GM23248 (cell line): ENCODE data around the gene FAM193A. TPM values are rescaled to one million over a fixed set of nuclear protein-coding genes. Genes with fewer than 3 reads are reported as not detected.
A peak's percentile ranks its signal among the peaks of the same experiment; 100 is the strongest.

Experiments used
- DNase-seq: peaks from one replicate; pipeline ENCODE4 v3.0.0-alpha.2; 2015
- H2AFZ ChIP-seq: fragments of 200-600 bp; sonication (generic); 2 replicates; pipeline ENCODE4 v1.6.1; 2016; ENCODE audit warnings: antibody characterized with exemption
- H3F3A ChIP-seq: fragments of 200-600 bp; sonication (generic); 2 replicates; pipeline ENCODE4 v1.6.1; 2016; ENCODE audit warnings: mild to moderate bottlenecking, antibody characterized with exemption, mixed run types; ENCODE audit not compliant: insufficient read depth
- H3K27ac ChIP-seq: fragments of 200-600 bp; sonication (generic); 2 replicates; pipeline ENCODE4 v1.5.1; 2016; ENCODE audit warnings: mild to moderate bottlenecking
- H3K27me3 ChIP-seq: fragments of 200-600 bp; sonication (generic); replicated peaks from 2 replicates; pipeline ENCODE4 v1.6.1; 2016; ENCODE audit warnings: mild to moderate bottlenecking; ENCODE audit not compliant: insufficient read depth
- H3K36me3 ChIP-seq: fragments of 200-600 bp; sonication (generic); 2 replicates; pipeline ENCODE4 v1.6.1; 2016; ENCODE audit warnings: low read depth, mild to moderate bottlenecking
- H3K4me1 ChIP-seq: fragments of 200-600 bp; sonication (generic); 2 replicates; pipeline ENCODE4 v1.6.1; 2016; ENCODE audit warnings: mild to moderate bottlenecking; ENCODE audit not compliant: insufficient read depth
- H3K4me2 ChIP-seq: fragments of 200-600 bp; sonication (generic); one replicate; pipeline ENCODE4 v1.6.1; 2016; ENCODE audit warnings: mild to moderate bottlenecking; ENCODE audit not compliant: unreplicated experiment
- H3K4me3 ChIP-seq: fragments of 200-600 bp; sonication (generic); 2 replicates; pipeline ENCODE4 v1.5.1; 2016; ENCODE audit warnings: mild to moderate bottlenecking
- H3K79me2 ChIP-seq: fragments of 200-600 bp; sonication (generic); 2 replicates; pipeline ENCODE4 v1.6.1; 2016; ENCODE audit warnings: mild to moderate bottlenecking; ENCODE audit not compliant: insufficient read depth
- H3K9ac ChIP-seq: fragments of 200-600 bp; sonication (generic); 2 replicates; pipeline ENCODE4 v1.6.1; 2016; ENCODE audit warnings: mild to moderate bottlenecking
- H3K9me2 ChIP-seq: fragments of 200-600 bp; sonication (generic); 2 replicates; pipeline ENCODE4 v1.6.1; 2016; ENCODE audit warnings: mixed run types, mild to moderate bottlenecking, moderate library complexity; ENCODE audit not compliant: insufficient read depth
- H3K9me3 ChIP-seq: fragments of 200-600 bp; sonication (generic); one replicate; pipeline ENCODE4 v1.6.1; 2017; ENCODE audit warnings: low read depth
- H4K20me1 ChIP-seq: fragments of 200-600 bp; sonication (generic); 2 replicates; pipeline ENCODE4 v1.6.0; 2016; ENCODE audit not compliant: insufficient read depth
- EZH2 ChIP-seq: fragments of 200-600 bp; sonication (generic); IDR thresholded peaks from 2 replicates; pipeline ENCODE4 v1.6.1; 2018; ENCODE audit warnings: antibody characterized with exemption, mild to moderate bottlenecking; ENCODE audit not compliant: insufficient read depth, poor library complexity, severe bottlenecking
- EZH2phosphoT487 ChIP-seq: fragments of 200-600 bp; sonication (generic); IDR thresholded peaks from 2 replicates; pipeline ENCODE4 v1.6.1; 2018; ENCODE audit warnings: antibody characterized with exemption, moderate library complexity, mild to moderate bottlenecking, low read depth; ENCODE audit not compliant: insufficient read depth
- WGBS, 2 experiments: methylation state at CpG; one replicate each; pipeline ENCODE4 v1.1.6; 2015 to 2017; ENCODE audit warnings: low lambda C conversion rate in 2 of 2, low coverage in 1 of 2; ENCODE audit errors: missing lambda C conversion rate in 2 of 2; 5-methylcytosine and 5-hydroxymethylcytosine counted together
- in situ Hi-C: fragments of 300-500 bp; cut with MboI; formaldehyde crosslinking; loops from 2 replicates; pipeline ENCODE4 v1.15.0; 2020
- polyA plus RNA-seq: library from polyadenylated mRNA; unstranded; fragments of >200 nt; fragmentation: Nextera tagmentation; extraction: Ambion mirVana; gene quantifications from 2 replicates; pipeline ENCODE4 v1.2.1, GENCODE V29; 2016
- total RNA-seq: library from RNA; depleted of rRNA; stranded (reverse); fragments of >200 nt; shearing (Covaris generic); gene quantifications from 2 replicates; pipeline ENCODE4 v1.2.3, GENCODE V29; 2014

FAM193A gene
- total and polyA plus RNA-seq, 2 experiments from 2014 or later, result 5.0 to 19.0 TPM

DNA sequence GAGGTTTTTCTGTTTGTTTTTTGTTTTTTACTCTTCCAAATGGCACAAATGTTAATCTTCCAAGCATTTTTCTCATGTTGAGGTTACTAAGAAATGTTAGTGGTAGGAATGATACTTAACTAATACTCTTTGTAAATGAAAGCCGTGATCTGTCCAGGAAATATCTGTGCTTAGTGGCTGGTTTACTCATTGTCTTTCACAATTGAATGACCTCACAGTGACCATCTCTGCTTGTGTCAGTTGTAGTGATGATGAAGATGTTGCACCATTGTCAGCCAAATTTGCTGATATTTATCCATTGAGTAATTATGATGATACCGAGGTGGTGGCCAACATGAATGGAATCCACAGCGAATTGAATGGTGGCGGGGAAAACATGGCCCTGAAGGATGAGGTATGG is 126.2 kb downstream of the FAM193A start:
- WGBS, 2 experiments, result 19 to 20% methylated on average over 4 of the region's 4 CpGs
- no peaks in the 10 kb centered on the region for H3K27me3 ChIP-seq
- no peak for TF ChIP-seq EZH2phosphoT487
- no peak for TF ChIP-seq EZH2
- in situ Hi-C loops, result no loop called here
- peak overlapping the region; percentile 81 for H3K27ac ChIP-seq
- H3K4me1 ChIP-seq, result peaks cover 33% of the 10 kb centered on the region
- H3K9me2 ChIP-seq, result no peaks in the 10 kb centered on the region
- peaks cover 12% of the 10 kb centered on the region; the same call in 1 of the 2 replicates for H4K20me1 ChIP-seq
- peaks cover 59% of the 10 kb centered on the region for H3F3A ChIP-seq
- peak overlapping the region; percentile 64 for H3K9ac ChIP-seq
- H3K79me2 ChIP-seq, result peaks cover 49% of the 10 kb centered on the region
- H3K9me3 ChIP-seq, result no peaks in the 10 kb centered on the region
- H2AFZ ChIP-seq, result no peak overlapping the region
- peak overlapping the region; percentile 47 for H3K4me2 ChIP-seq
- H3K4me3 ChIP-seq, result peak overlapping the region; percentile 17; the same call in 1 of the 2 replicates
- H3K36me3 ChIP-seq, result peaks cover 42% of the 10 kb centered on the region
- peak; percentile 96 for DNase-seq

GRCh38 chr4:2663275-2663674 is 126.8 kb downstream of the FAM193A start:
- Histone ChIP-seq H3K36me3 (peaks cover 36% of the 10 kb centered on the region), H2AFZ (no peak overlapping the region), H3F3A (peaks cover 59% of the 10 kb centered on the region), H3K27me3 (no peaks in the 10 kb centered on the region), H3K9ac (no peak overlapping the region), H3K79me2 (peaks cover 51% of the 10 kb centered on the region), H4K20me1 (peaks cover 12% of the 10 kb centered on the region; the same call in 1 of the 2 replicates), H3K4me3 (no peak overlapping the region), H3K4me1 (peaks cover 33% of the 10 kb centered on the region), H3K9me3 (no peaks in the 10 kb centered on the region), H3K4me2 (no peak overlapping the region), H3K27ac (peak overlapping the region; percentile 77), H3K9me2 (no peaks in the 10 kb centered on the region)
- in situ Hi-C loops, result no loop called here
- no peak for DNase-seq
- WGBS, 2 experiments, result 97 to 100% methylated on average over 2 of the region's 2 CpGs
- TF ChIP-seq EZH2phosphoT487, result no peak
- TF ChIP-seq EZH2, result no peak

DNA sequence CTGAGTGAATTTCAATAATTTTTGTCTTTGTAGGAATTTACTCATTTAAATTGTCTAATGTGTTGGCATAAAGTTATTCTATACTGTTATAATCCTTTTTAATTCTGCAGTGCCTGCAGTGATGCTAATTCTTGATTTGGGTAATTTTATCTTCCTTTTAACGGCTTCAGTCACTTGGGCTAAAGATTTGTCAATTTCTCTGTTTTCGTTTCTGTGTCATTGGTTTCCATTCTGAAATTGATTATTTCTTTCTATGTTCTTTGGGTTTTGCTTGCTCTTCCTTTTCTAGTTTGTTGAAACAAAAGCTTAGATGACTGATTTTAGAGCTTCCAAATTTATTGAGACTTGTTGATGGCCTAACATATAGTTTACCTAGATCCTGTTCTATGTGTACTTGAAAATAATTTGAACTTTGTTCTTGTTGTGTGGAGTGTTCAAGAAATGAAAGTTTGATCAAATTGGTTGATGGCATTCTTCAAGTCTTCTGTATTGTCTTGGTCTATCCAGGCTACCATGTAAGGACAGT is 130.3 kb downstream of the FAM193A start:
- Histone ChIP-seq H3K36me3 (peaks cover 21% of the 10 kb centered on the region), H2AFZ (no peak overlapping the region), H3K27ac (0 out of 2 replicates have a peak overlapping the region, but pooled peaks have one; percentile 4), H3K9me2 (no peaks in the 10 kb centered on the region), H3K79me2 (peaks cover 70% of the 10 kb centered on the region), H3K4me2 (no peak overlapping the region), H3K4me1 (peaks cover 31% of the 10 kb centered on the region), H4K20me1 (peaks cover 12% of the 10 kb centered on the region; the same call in 1 of the 2 replicates), H3K4me3 (no peak overlapping the region), H3F3A (peaks cover 38% of the 10 kb centered on the region), H3K27me3 (no peaks in the 10 kb centered on the region), H3K9me3 (no peaks in the 10 kb centered on the region), H3K9ac (no peak overlapping the region)
- TF ChIP-seq EZH2 (no peak), EZH2phosphoT487 (no peak)
- in situ Hi-C loops, result no loop called here
- WGBS, 2 experiments, result 96 to 98% methylated on average over 2 of the region's 2 CpGs
- no peak for DNase-seq

- no peak overlapping the region for H2AFZ ChIP-seq
- no peaks in the 10 kb centered on the region for H3K9me2 ChIP-seq
- no peaks in the 10 kb centered on the region for H3K27me3 ChIP-seq
- no peak overlapping the region for H3K4me3 ChIP-seq
- in situ Hi-C loops, result no loop called here
- DNase-seq, result no peak
- H4K20me1 ChIP-seq, result peaks cover 12% of the 10 kb centered on the region; the same call in 1 of the 2 replicates
- TF ChIP-seq EZH2phosphoT487 (no peak), EZH2 (no peak)
- peaks cover 28% of the 10 kb centered on the region for H3K36me3 ChIP-seq
- no peak overlapping the region for H3K4me2 ChIP-seq
- H3F3A ChIP-seq, result peaks cover 35% of the 10 kb centered on the region
- H3K27ac ChIP-seq, result no peak overlapping the region
- H3K9me3 ChIP-seq, result no peaks in the 10 kb centered on the region
- H3K4me1 ChIP-seq, result peaks cover 24% of the 10 kb centered on the region
- peaks cover 76% of the 10 kb centered on the region for H3K79me2 ChIP-seq
- WGBS, 2 experiments, result 84 to 86% methylated on average over 2 of the region's 2 CpGs
- H3K9ac ChIP-seq, result no peak overlapping the region
These were observed 131.0 kb downstream of the FAM193A start for GRCh38 chr4:2667428-2667827.
